ENCODE results near the gene GNA14.
A peak's percentile ranks its signal among the peaks of the same experiment; 100 is the strongest.
"Not testable (repeated sequence)": the region's sequence is repeated elsewhere in the genome, so short reads cannot be mapped to it uniquely, and the experiment has no call there.

GNA14 gene

DNA sequence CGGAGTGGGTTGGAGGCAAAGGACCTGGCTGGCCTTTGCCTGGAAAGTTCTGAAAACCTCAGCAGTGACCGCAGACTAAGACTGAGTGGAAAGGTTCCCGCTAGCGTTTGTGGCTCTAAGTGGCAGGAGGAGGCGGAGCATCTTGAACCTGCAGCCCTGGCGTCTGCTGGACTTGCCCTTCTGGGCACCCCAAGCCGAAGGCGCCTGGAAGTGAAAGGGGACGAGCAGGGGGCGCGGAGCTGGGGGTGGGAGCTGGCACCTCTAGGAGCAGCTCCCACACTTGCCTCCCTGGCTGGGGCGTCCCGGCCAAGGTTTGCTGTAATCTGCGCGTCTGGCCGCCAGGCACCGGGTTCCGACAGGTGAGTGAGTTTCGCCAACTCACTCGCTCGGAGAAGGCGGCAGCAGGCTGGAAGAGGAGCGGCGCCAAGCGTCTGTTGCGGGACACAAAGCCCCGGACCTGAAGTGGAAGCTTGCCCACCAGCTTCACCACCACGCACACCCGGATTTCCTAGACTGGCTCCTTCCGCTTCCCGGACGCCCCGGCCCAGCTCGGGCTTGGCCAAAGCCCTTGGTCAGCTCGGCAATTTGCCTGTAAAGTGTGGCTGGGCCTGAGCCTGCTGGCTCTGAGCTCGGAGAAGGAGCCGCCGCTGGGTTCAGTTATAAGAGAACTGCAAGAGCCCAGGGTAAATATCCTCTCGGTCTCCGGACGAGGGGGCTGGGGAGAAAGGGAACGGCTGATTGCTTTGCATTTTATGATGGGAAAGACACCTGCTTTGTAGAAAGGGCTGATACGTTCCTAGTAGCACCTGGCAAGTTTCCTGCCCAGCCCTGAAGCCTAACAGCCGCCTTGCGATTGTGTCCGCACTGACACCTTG lies at the start of gene GNA14:
GNA14 (minus strand) TSS at position 89 of the 875 bp plus-strand sequence. CDS start 529 bp downstream, outside the sequence.
- Histone ChIP-seq H3K4me3 (ENCODE audit: low read length in 2 of 2) (peak within 1 kb of the TSS; percentile 66 to 80), H3K9ac (ENCODE audit: low read length in 2 of 2) (peak within 1 kb of the TSS in 1 of 2 donors; percentile 42), H3K36me3 (ENCODE audit: control insufficient read depth in 2 of 2, insufficient read depth in 2 of 2, low read length in 2 of 2) (no peaks in the 10 kb centered on the region), H3K27me3 (ENCODE audit: control insufficient read depth in 1 of 2, insufficient read depth in 2 of 2, low read length in 2 of 2) (peaks cover 3 to 17% of the 10 kb centered on the region in 2 donors), H3K4me1 (ENCODE audit: control insufficient read depth, insufficient read depth, low read length) (peaks cover 16% of the 10 kb centered on the region), H3K27ac (ENCODE audit: low read length) (no peak within 1 kb of the TSS), H3K9me3 (ENCODE audit: control insufficient read depth in 2 of 2, low read length in 2 of 2) (no peaks in the 10 kb centered on the region)

DNA sequence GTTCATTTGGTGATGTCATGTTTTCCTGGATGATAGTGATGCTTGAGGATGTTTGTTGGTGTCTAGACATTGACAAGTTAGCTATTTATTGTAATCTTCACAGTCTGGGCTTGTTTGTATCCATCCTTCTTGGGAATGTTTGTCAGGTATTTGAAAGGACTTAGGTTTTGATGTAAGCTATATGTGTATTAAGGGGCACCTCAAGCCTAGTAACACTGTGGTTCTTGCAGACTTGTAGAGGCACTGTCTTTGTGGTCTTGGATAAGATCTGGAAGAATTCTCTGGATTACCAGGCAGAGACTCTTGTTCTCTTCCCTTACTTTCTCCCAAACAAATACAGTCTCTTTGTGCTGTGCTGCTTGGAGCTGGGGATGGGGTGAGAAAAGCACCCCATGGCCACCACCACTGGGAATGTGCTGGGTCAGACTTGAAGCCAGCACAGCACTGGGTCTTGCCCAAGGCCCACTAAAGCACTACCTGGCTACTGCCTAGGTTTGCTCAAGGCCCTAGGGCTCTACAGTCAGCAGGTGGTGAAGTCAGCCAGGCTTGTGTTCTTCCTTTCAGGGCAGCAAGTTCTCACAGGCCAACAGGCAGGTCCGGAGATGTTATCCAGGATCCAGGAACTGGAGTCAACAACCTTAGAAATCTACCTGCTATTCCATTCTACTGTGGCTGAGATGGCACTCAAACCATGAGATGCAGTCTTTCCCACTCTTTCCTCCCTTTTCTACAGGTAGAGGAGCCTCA lies 49.3 kb upstream of the GNA14 start:
- H3K36me3 ChIP-seq (ENCODE audit: control insufficient read depth in 2 of 2, insufficient read depth in 2 of 2, low read length in 2 of 2): no peaks in the 10 kb centered on the region

DNA sequence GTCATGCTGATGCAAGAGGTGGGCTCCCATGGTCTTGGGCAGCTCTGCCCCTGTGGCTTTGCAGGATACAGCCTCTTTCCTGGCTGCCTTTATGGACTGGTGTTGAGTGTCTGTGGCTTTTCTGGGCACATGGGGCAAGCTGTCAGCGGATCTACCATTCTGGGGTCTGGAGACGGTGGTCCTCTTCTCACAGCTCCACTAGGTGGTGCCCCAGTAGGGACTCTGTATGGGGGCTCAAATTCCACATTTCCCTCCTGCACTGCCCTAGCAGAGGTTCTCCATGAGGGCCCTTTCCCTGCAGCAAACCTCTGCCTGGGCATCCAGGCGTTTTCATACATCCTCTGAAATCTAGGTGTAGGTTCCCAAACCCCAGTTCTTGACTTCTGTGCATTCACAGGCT lies 42.6 kb upstream of the GNA14 start:
- H3K4me3 ChIP-seq (ENCODE audit: low read length in 2 of 2); H3K36me3 ChIP-seq (ENCODE audit: control insufficient read depth in 2 of 2, insufficient read depth in 2 of 2, low read length in 2 of 2); H3K4me1 ChIP-seq (ENCODE audit: control insufficient read depth, insufficient read depth, low read length); H3K9ac ChIP-seq (ENCODE audit: low read length in 2 of 2); H3K27me3 ChIP-seq (ENCODE audit: control insufficient read depth in 1 of 2, insufficient read depth in 2 of 2, low read length in 2 of 2); H3K9me3 ChIP-seq (ENCODE audit: control insufficient read depth in 2 of 2, low read length in 2 of 2); H3K27ac ChIP-seq (ENCODE audit: low read length): not testable (repeated sequence)

More for the DNA sequence above, 49.3 kb upstream of the GNA14 start:
- H3K4me1 ChIP-seq (ENCODE audit: control insufficient read depth, insufficient read depth, low read length): no peaks in the 10 kb centered on the region
- peaks cover 0 to 3% of the 10 kb centered on the region in 2 donors for H3K9me3 ChIP-seq (ENCODE audit: control insufficient read depth in 2 of 2, low read length in 2 of 2)
- H3K9ac ChIP-seq (ENCODE audit: low read length in 2 of 2): no peak overlapping the region
- H3K27ac ChIP-seq (ENCODE audit: low read length): no peak overlapping the region
- no peak overlapping the region for H3K4me3 ChIP-seq (ENCODE audit: low read length in 2 of 2)
- no peaks in the 10 kb centered on the region for H3K27me3 ChIP-seq (ENCODE audit: control insufficient read depth in 1 of 2, insufficient read depth in 2 of 2, low read length in 2 of 2)

DNA sequence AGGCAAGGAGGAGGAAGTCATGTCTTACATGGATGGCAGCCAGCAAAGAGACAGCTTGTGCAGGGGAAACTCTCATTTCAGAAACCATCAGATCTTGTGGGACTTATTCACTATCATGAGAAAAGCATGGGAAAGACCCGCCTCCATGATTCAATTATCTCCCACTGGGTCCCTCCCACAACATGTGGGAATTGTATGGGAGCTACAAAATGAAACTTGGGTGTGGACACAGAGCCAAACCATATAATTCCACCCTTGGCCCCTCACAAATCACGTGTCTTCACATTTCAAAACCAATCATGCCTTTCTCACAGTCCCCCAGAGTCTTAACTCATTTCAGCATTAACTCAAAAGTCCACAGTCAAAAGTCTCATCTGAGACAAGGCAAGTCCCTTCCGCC lies 42.0 kb upstream of the GNA14 start:
- H3K4me3 ChIP-seq (ENCODE audit: low read length in 2 of 2); H3K36me3 ChIP-seq (ENCODE audit: control insufficient read depth in 2 of 2, insufficient read depth in 2 of 2, low read length in 2 of 2); H3K9ac ChIP-seq (ENCODE audit: low read length in 2 of 2); H3K27ac ChIP-seq (ENCODE audit: low read length); H3K9me3 ChIP-seq (ENCODE audit: control insufficient read depth in 2 of 2, low read length in 2 of 2); H3K27me3 ChIP-seq (ENCODE audit: control insufficient read depth in 1 of 2, insufficient read depth in 2 of 2, low read length in 2 of 2); H3K4me1 ChIP-seq (ENCODE audit: control insufficient read depth, insufficient read depth, low read length): not testable (repeated sequence)

DNA sequence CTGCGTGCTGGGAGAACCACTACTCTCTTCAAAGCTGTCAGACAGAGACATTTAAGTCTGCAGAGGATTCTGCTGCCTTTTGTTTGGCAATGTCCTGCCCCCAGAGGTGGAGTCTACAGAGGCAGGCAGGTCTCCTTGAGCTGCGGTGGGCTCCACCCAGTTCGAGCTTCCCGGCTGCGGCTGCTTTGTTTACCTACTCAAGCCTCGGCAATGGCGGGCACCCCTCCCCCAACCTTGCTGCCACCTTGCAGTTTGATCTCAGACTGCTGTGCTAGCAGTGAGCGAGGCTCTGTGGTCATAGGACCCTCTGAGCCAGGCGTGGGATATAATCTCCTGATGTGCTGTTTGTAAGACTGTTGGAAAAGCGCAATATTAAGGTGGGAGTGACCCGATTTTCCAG lies 39.6 kb upstream of the GNA14 start:
- H3K9me3 ChIP-seq (ENCODE audit: control insufficient read depth in 2 of 2, low read length in 2 of 2); H3K27me3 ChIP-seq (ENCODE audit: control insufficient read depth in 1 of 2, insufficient read depth in 2 of 2, low read length in 2 of 2); H3K9ac ChIP-seq (ENCODE audit: low read length in 2 of 2); H3K27ac ChIP-seq (ENCODE audit: low read length); H3K4me1 ChIP-seq (ENCODE audit: control insufficient read depth, insufficient read depth, low read length); H3K36me3 ChIP-seq (ENCODE audit: control insufficient read depth in 2 of 2, insufficient read depth in 2 of 2, low read length in 2 of 2); H3K4me3 ChIP-seq (ENCODE audit: low read length in 2 of 2): not testable (repeated sequence)

DNA sequence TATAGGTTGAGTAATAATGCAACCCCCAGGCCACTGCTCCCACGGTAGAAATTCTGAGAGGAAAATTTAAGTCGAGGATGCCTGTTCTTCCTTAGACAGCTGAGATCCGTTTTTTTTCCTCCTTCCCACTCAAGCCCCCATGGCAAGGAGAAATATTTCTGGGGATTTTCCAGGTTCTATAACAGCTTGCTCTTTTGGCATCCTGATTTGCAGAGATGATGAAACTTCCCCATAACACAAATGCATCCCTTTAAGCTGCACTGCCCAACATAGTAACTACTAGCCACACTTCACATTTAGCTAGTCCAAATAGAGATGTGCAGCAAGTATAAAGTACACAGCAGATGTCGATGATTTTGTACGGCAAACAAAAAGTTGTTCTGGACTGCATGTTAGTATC lies 32.5 kb upstream of the GNA14 start:
- Histone ChIP-seq H3K9me3 (ENCODE audit: control insufficient read depth in 2 of 2, low read length in 2 of 2) (peaks cover 0 to 3% of the 10 kb centered on the region in 2 donors), H3K4me1 (ENCODE audit: control insufficient read depth, insufficient read depth, low read length) (no peaks in the 10 kb centered on the region), H3K4me3 (ENCODE audit: low read length in 2 of 2) (no peak overlapping the region), H3K27me3 (ENCODE audit: control insufficient read depth in 1 of 2, insufficient read depth in 2 of 2, low read length in 2 of 2) (no peaks in the 10 kb centered on the region), H3K9ac (ENCODE audit: low read length in 2 of 2) (no peak overlapping the region), H3K27ac (ENCODE audit: low read length) (no peak overlapping the region), H3K36me3 (ENCODE audit: control insufficient read depth in 2 of 2, insufficient read depth in 2 of 2, low read length in 2 of 2) (no peaks in the 10 kb centered on the region)

DNA sequence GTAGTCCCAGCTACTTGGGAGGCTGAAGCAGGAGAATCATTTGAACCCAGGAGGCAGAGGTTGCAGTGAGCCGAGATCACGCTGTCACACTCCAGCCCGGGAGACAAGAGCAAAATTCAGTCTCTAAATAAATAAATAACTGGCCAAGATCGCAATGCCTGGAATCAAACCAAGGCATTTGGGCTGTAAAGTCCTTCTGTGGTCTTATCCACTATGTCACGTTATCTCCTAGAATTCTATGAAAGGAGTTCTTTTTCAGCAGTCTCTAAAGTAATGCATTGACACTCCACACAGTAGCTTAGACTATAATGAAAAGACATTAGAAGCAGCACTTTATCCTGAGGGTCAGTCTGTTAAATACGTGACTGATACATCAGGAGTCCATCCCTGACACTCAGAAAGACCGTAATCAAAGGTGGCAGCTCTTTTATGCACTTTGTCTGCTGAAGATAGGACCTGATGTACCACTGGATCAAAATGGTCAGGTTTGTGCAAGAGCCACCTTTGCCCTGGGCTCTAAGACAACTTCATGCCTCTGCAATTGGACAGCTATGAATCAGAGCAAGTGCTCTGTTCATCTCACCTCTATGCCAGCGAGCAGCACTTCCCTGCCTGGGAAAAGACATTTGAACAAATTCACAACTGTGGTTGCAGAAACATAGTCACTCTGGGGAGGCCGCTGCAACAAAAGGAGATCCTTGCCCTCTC lies 31.7 kb upstream of the GNA14 start:
- Histone ChIP-seq H3K4me1 (ENCODE audit: control insufficient read depth, insufficient read depth, low read length) (no peaks in the 10 kb centered on the region), H3K27me3 (ENCODE audit: control insufficient read depth in 1 of 2, insufficient read depth in 2 of 2, low read length in 2 of 2) (no peaks in the 10 kb centered on the region), H3K36me3 (ENCODE audit: control insufficient read depth in 2 of 2, insufficient read depth in 2 of 2, low read length in 2 of 2) (no peaks in the 10 kb centered on the region), H3K4me3 (ENCODE audit: low read length in 2 of 2) (no peak overlapping the region), H3K27ac (ENCODE audit: low read length) (no peak overlapping the region), H3K9me3 (ENCODE audit: control insufficient read depth in 2 of 2, low read length in 2 of 2) (peaks cover 0 to 3% of the 10 kb centered on the region in 2 donors), H3K9ac (ENCODE audit: low read length in 2 of 2) (no peak overlapping the region)

DNA sequence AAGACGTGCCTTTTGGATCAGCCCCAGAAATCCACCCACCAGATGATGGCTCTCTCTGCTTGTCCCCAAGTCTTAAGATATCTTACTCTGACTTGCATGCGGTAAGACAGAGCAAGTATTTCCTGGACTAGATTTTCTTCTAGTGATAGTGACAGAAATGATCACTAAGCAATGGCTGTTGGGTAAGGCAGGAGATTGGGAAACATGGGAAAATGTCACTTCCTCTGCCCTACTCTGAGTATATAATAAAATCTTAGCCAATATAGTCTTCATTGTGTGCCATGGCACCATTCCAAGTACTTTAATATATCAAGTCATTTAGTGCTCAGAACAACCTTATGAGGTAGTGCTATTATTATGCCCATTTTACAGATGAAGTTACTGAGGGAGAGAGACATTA lies 31.0 kb upstream of the GNA14 start:
- no peaks in the 10 kb centered on the region for H3K36me3 ChIP-seq (ENCODE audit: control insufficient read depth in 2 of 2, insufficient read depth in 2 of 2, low read length in 2 of 2)
- no peaks in the 10 kb centered on the region for H3K27me3 ChIP-seq (ENCODE audit: control insufficient read depth in 1 of 2, insufficient read depth in 2 of 2, low read length in 2 of 2)
- H3K9ac ChIP-seq (ENCODE audit: low read length in 2 of 2): no peak overlapping the region
- no peak overlapping the region for H3K27ac ChIP-seq (ENCODE audit: low read length)
- peaks cover 0 to 3% of the 10 kb centered on the region in 2 donors for H3K9me3 ChIP-seq (ENCODE audit: control insufficient read depth in 2 of 2, low read length in 2 of 2)
- H3K4me1 ChIP-seq (ENCODE audit: control insufficient read depth, insufficient read depth, low read length): no peaks in the 10 kb centered on the region
- H3K4me3 ChIP-seq (ENCODE audit: low read length in 2 of 2): no peak overlapping the region

DNA sequence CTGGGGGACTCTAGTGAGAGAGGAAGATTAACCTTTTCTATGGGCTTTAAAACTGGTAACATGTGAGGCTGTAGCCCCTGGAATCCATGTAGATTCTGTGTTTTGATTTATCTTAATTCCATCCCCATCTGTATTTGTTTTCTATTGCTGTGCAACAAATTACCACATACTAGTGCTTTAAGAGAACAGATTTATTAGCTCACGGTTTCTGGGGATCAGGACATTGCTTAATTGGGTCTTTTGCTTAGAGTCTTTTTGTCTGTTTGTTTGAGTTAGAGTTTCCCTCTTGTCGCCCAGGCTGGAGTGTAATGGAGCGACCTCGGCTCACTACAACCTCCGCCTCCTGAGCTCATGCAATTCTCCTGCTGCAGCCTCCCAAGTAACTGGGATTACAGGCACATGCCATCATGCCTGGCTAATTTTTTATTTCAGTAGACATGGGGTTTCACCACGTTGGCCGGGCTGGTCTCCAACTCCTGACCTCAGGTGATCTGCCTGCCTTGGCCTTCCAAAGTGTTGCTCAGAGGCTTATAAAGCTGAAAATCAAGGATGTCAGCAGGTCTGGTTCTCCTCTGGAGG lies 29.9 kb upstream of the GNA14 start:
- no peak overlapping the region for H3K27ac ChIP-seq (ENCODE audit: low read length)
- no peak overlapping the region for H3K9ac ChIP-seq (ENCODE audit: low read length in 2 of 2)
- no peak overlapping the region for H3K4me3 ChIP-seq (ENCODE audit: low read length in 2 of 2)

DNA sequence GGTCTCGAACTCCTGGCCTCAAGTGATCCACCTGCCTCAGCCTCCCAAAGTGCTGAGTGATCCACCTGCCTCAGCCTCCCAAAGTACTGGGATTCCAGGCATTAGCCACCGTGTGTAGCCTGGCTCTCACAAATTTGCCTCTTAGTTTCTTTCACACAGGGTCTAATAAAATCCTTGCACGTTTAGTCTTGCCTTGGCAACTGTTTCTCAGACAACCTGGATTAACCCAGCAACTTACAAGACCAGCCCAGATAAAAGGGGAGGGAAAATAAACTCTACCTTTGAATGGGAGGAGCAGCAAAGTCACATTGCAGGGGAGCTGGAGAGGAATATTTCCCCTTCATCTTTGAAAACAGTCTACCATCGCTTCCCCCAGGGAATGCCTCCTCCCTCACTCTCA lies 29.3 kb upstream of the GNA14 start:
- H3K9me3 ChIP-seq (ENCODE audit: control insufficient read depth in 2 of 2, low read length in 2 of 2): no peaks in the 10 kb centered on the region
- no peak overlapping the region for H3K4me3 ChIP-seq (ENCODE audit: low read length in 2 of 2)
- H3K36me3 ChIP-seq (ENCODE audit: control insufficient read depth in 2 of 2, insufficient read depth in 2 of 2, low read length in 2 of 2): no peaks in the 10 kb centered on the region
- H3K9ac ChIP-seq (ENCODE audit: low read length in 2 of 2): no peak overlapping the region
- H3K4me1 ChIP-seq (ENCODE audit: control insufficient read depth, insufficient read depth, low read length): no peaks in the 10 kb centered on the region
- no peaks in the 10 kb centered on the region for H3K27me3 ChIP-seq (ENCODE audit: control insufficient read depth in 1 of 2, insufficient read depth in 2 of 2, low read length in 2 of 2)
- H3K27ac ChIP-seq (ENCODE audit: low read length): no peak overlapping the region

More for the DNA sequence above, 29.9 kb upstream of the GNA14 start:
- Histone ChIP-seq H3K36me3 (ENCODE audit: control insufficient read depth in 2 of 2, insufficient read depth in 2 of 2, low read length in 2 of 2) (no peaks in the 10 kb centered on the region), H3K27me3 (ENCODE audit: control insufficient read depth in 1 of 2, insufficient read depth in 2 of 2, low read length in 2 of 2) (no peaks in the 10 kb centered on the region), H3K4me1 (ENCODE audit: control insufficient read depth, insufficient read depth, low read length) (no peaks in the 10 kb centered on the region), H3K9me3 (ENCODE audit: control insufficient read depth in 2 of 2, low read length in 2 of 2) (no peaks in the 10 kb centered on the region)

All from stomach smooth muscle (tissue), 2 donors.